Endothelial cell (in vitro differentiated cells): ENCODE measurements around the gene SERPINB1. TPM values are rescaled to one million over a fixed set of nuclear protein-coding genes. Genes with fewer than 3 reads are reported as not detected.

Experiments used
- DNase-seq: peaks from one replicate; pipeline ENCODE4 v3.0.0; 2021; ENCODE audit warnings: low spot score
- H3K27ac Mint-ChIP-seq: one replicate; pipeline ENCODE4 v1.8.0; 2021; ENCODE audit warnings: mixed read lengths, inconsistent platforms; ENCODE audit not compliant: unreplicated experiment
- H3K27me3 Mint-ChIP-seq: one replicate; pipeline ENCODE4 v1.8.0; 2021; ENCODE audit warnings: mild to moderate bottlenecking, moderate library complexity, mixed read lengths, inconsistent platforms; ENCODE audit not compliant: unreplicated experiment
- H3K36me3 Mint-ChIP-seq: one replicate; pipeline ENCODE4 v1.8.0; 2021; ENCODE audit warnings: mild to moderate bottlenecking, low read depth, mixed read lengths, inconsistent platforms; ENCODE audit not compliant: unreplicated experiment
- H3K4me1 Mint-ChIP-seq: one replicate; pipeline ENCODE4 v1.8.0; 2021; ENCODE audit warnings: mild to moderate bottlenecking, mixed read lengths, inconsistent platforms; ENCODE audit not compliant: unreplicated experiment
- H3K4me3 Mint-ChIP-seq: one replicate; pipeline ENCODE4 v1.8.0; 2021; ENCODE audit warnings: mild to moderate bottlenecking, mixed read lengths, inconsistent platforms; ENCODE audit not compliant: unreplicated experiment
- H3K9me3 Mint-ChIP-seq: one replicate; pipeline ENCODE4 v1.8.0; 2021; ENCODE audit warnings: mixed read lengths, inconsistent platforms; ENCODE audit not compliant: unreplicated experiment
- CTCF ChIP-seq: fragments of 200-600 bp; sonication (generic); IDR thresholded peaks from one replicate; pipeline ENCODE4 v1.5.0; 2021; ENCODE audit warnings: antibody characterized with exemption; ENCODE audit not compliant: unreplicated experiment
- total RNA-seq: library from RNA; stranded (reverse); fragmentation: NEBNext Ultra II Directional; extraction: Animal tissue kit (Norgen Biotek cat#: 25700); gene quantifications from one replicate; pipeline ENCODE4 v1.2.1, GENCODE V29; 2021; ENCODE audit not compliant: unreplicated experiment

Gene SERPINB1
- total RNA-seq, 1 donor from 2014 or later = 16.6 TPM

GRCh38 chr6:2866171-2866846, 24.6 kb upstream of the SERPINB1 start:
- H3K4me3 Mint-ChIP-seq = no peak overlapping the region
- no peak overlapping the region for H3K27ac Mint-ChIP-seq
- DNase-seq = no peak

GRCh38 chr6:2865694-2866151, 24.1 kb upstream of the SERPINB1 start:
- TF ChIP-seq CTCF = no peak
- peaks cover 19% of the 10 kb centered on the region for H3K4me1 Mint-ChIP-seq
- DNase-seq = no peak

More at GRCh38 chr6:2866171-2866846, 24.6 kb upstream of the SERPINB1 start:
- H3K36me3 Mint-ChIP-seq = peaks cover 3% of the 10 kb centered on the region
- no peaks in the 10 kb centered on the region for H3K27me3 Mint-ChIP-seq
- H3K9me3 Mint-ChIP-seq = no peaks in the 10 kb centered on the region
- peaks cover 24% of the 10 kb centered on the region for H3K4me1 Mint-ChIP-seq
- TF ChIP-seq CTCF = no peak

GRCh38 chr6:2865270-2865669, 23.6 kb upstream of the SERPINB1 start:
- H3K36me3 Mint-ChIP-seq = peaks cover 3% of the 10 kb centered on the region
- TF ChIP-seq CTCF = no peak
- no peak for DNase-seq
- no peak overlapping the region for H3K4me3 Mint-ChIP-seq
- H3K27ac Mint-ChIP-seq = no peak overlapping the region
- peaks cover 17% of the 10 kb centered on the region for H3K4me1 Mint-ChIP-seq
- H3K9me3 Mint-ChIP-seq = no peaks in the 10 kb centered on the region
- no peaks in the 10 kb centered on the region for H3K27me3 Mint-ChIP-seq

More at GRCh38 chr6:2865694-2866151, 24.1 kb upstream of the SERPINB1 start:
- peaks cover 3% of the 10 kb centered on the region for H3K36me3 Mint-ChIP-seq
- no peak overlapping the region for H3K27ac Mint-ChIP-seq
- no peaks in the 10 kb centered on the region for H3K9me3 Mint-ChIP-seq
- H3K27me3 Mint-ChIP-seq = no peaks in the 10 kb centered on the region
- no peak overlapping the region for H3K4me3 Mint-ChIP-seq

- Mint-ChIP-seq H3K9me3 (no peaks in the 10 kb centered on the region), H3K36me3 (peaks cover 3% of the 10 kb centered on the region), H3K27ac (no peak overlapping the region), H3K4me3 (no peak overlapping the region), H3K4me1 (peaks cover 20% of the 10 kb centered on the region), H3K27me3 (no peaks in the 10 kb centered on the region)
- DNase-seq = no peak
- no peak for TF ChIP-seq CTCF
These were observed 22.2 kb upstream of the SERPINB1 start for GRCh38 chr6:2863901-2864300.

- Mint-ChIP-seq H3K9me3 (no peaks in the 10 kb centered on the region), H3K4me1 (peaks cover 30% of the 10 kb centered on the region), H3K36me3 (peaks cover 3% of the 10 kb centered on the region), H3K27ac (no peak overlapping the region), H3K27me3 (no peaks in the 10 kb centered on the region), H3K4me3 (no peak overlapping the region)
- TF ChIP-seq CTCF = no peak
- no peak for DNase-seq
These were observed 21.1 kb upstream of the SERPINB1 start for GRCh38 chr6:2862712-2863181.
